Heart left ventricle (tissue), 16 donors: ENCODE results near the gene PPA2. TPM values are rescaled to one million over a fixed set of nuclear protein-coding genes. Genes with fewer than 3 reads are reported as not detected.

ENCODE experiments used
- ATAC-seq, 4 donors: fragments of 200-7000 bp; cut with Tn5 transposase; one replicate each; pipeline ENCODE4 v1.9.1; 2020 to 2022; ENCODE audit warnings: moderate library complexity in 4 of 4, mild to moderate bottlenecking in 3 of 4, moderate number of reproducible peaks in 1 of 4
- DNase-seq, 5 donors: peaks; one replicate each; pipeline ENCODE4 v3.0.0-alpha.2; 2020
- H3K27ac ChIP-seq, 12 donors: fragments of 200-600 bp; sonication (generic) in 4 of 12; one replicate each; pipeline versions ENCODE4 v1.5.0 to v1.8.0; 2016 to 2022; ENCODE audit warnings: mild to moderate bottlenecking in 2 of 12
- H3K27me3 ChIP-seq, 9 donors: fragments of 200-600 bp; sonication (generic) in 2 of 9; one replicate each; pipeline versions ENCODE4 v1.5.1 to v1.8.0; 2016 to 2022; ENCODE audit warnings: mild to moderate bottlenecking in 3 of 9
- H3K36me3 ChIP-seq, 9 donors: fragments of 200-600 bp; sonication (generic) in 2 of 9; one replicate each; pipeline versions ENCODE4 v1.5.0 to v1.8.0; 2018 to 2022; ENCODE audit warnings: mild to moderate bottlenecking in 2 of 9
- H3K4me1 ChIP-seq, 12 donors: fragments of 200-600 bp; sonication (generic) in 4 of 12; one replicate each; pipeline versions ENCODE4 v1.5.0 to v1.8.0; 2016 to 2022; ENCODE audit warnings: mild to moderate bottlenecking in 3 of 12
- H3K4me3 ChIP-seq, 12 donors: fragments of 200-600 bp; sonication (generic) in 4 of 12; one replicate each; pipeline versions ENCODE4 v1.5.0 to v1.8.0; 2017 to 2022; ENCODE audit warnings: mild to moderate bottlenecking in 9 of 12, moderate library complexity in 4 of 12
- H3K9me3 ChIP-seq, 12 donors: fragments of 200-600 bp; sonication (generic) in 4 of 12; one replicate each; pipeline versions ENCODE4 v1.5.0 to v1.8.0; 2016 to 2022; ENCODE audit warnings: mild to moderate bottlenecking in 1 of 12
- POLR2A ChIP-seq, 2 donors: fragments of 450-650 bp; IDR thresholded peaks; one replicate each; pipeline ENCODE4 v1.6.1; 2017; ENCODE audit warnings: antibody characterized with exemption in 2 of 2, mild to moderate bottlenecking in 2 of 2, moderate library complexity in 2 of 2
- WGBS, 4 donors: extraction: QIAGEN DNeasy Blood & Tissue Kit in 2 of 4; methylation state at CpG; one replicate each; pipeline versions ENCODE4 v1.1.5 to v1.1.7; 2013 to 2018; 5-methylcytosine and 5-hydroxymethylcytosine counted together
- intact Hi-C, 10 donors: fragments of 100-400 bp; cut with DNase I; formaldehyde crosslinking; loops; one replicate each; pipeline versions ENCODE4 v1.11.1 to v1.14.2; 2022
- polyA plus RNA-seq, 2 donors: library from polyadenylated mRNA; stranded (reverse); fragments of 200-250 nt; gene quantifications; one replicate each; pipeline ENCODE4 v1.2.3, GENCODE V29; 2013
- total RNA-seq, 9 donors: library from RNA; depleted of rRNA in 2 of 9; stranded (reverse); fragments of >200 nt in 2 of 9; fragmentation: NEBNext Ultra II Directional in 3 of 9; extraction: Animal tissue kit (Norgen Biotek cat#: 25700) in 3 of 9; gene quantifications; one replicate each; pipeline versions ENCODE4 v1.1.0 to v1.2.4, GENCODE V29; 2016 to 2023
- TF ChIP-seq, protein P1 (sequence below), 12 donors: fragments of 200-600 bp; sonication (generic) in 4 of 12; IDR thresholded peaks; one replicate each; pipeline versions ENCODE4 v1.5.0 to v1.8.0; 2018 to 2022; ENCODE audit warnings: antibody characterized with exemption in 12 of 12, mild to moderate bottlenecking in 5 of 12
- donor health status: ischemic (EF 13 %, LVEDD 7.1; RV severe dilation, severe dysfunction).
- donor health status: healthy with polysubstance abuse.
- donor health status: DM: no; HTN: yes; CAD: no.
- donor health status: DM: no; HTN: no; CAD: no.
- donor health status: ischemic (EF 25% LVEDD 6.9; RV normal size, moderate dysfunction).
- donor health status: ischemic (EF 25% LVEDD 5.7; RV mildly dilated, moderate dysfunction).
- donor health status: healthy.
- donor health status: DM: yes; HTN: yes; CAD: no.
- donor health status: ischemic (EF 35%, LVEDD 5.7; RV mildly dilated, moderate dysfunction).
- donor health status: nonischemic (EF 11% LVEDD 7.7; RV severe dilation, severe dysfunction).
- donor health status: DM: yes; HTN: yes; CAD: no.
- donor health status: PGD.
- donor health status: ischemic (EF 29% LVEDD 5.4; RV normal size, mild dysfunction).
- donor health status: nonischemic (EF 23%, LVEDD 6.1; RV moderate dilation, normal function).

Gene PPA2
- total and polyA plus RNA-seq, 11 donors = 64.1 to 178 (median 87.6) TPM

DNA sequence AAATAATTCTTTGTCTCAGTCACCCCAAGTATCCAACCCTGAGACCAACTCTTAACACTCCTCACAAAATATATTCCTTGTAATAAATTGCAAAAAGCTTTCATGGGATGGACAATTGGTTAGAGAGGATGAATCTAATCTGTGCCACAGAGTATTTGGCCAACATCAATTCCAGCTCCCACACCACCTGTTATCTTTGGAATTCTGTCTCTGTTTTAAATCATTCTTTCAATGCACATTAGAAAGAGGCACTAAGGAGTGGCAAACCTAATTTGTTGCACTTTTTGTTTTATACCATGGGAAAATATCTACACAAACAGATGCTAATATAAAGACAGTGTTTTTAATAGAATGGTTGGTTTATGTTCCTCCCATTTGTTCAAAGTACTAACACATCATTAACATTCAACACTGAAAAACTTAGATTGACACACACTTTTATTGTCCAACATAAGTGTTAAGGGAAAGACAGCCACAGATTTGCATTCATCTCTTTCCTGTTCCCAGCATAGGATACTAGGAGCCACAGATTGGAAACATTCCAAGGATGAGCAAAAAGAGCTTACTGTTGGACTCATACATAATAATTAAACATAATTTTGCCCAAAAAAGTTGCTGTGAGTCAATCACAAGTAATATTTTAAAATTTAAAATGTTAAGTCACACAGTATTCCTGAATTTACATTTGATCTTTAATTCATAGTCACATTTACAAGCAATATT is 116.4 kb downstream of the PPA2 start:
- Histone ChIP-seq H3K36me3 (peaks cover 0 to 8% (median 0%) of the 10 kb centered on the region in 9 donors), H3K4me1 (peaks cover 0 to 12% (median 0%) of the 10 kb centered on the region in 12 donors), H3K27ac (no peak overlapping the region), H3K27me3 (no peaks in the 10 kb centered on the region), H3K4me3 (no peak overlapping the region), H3K9me3 (no peaks in the 10 kb centered on the region)
- intact Hi-C loops = loop anchor here in 1 of 10 donors (10.0 kb wide), 1 partner anchor 213 kb away; the partner anchor contains the start of gene TET2
- no peak for TF ChIP-seq POLR2A (IDR thresholded peaks at IDR 0.05)
- TF ChIP-seq, protein P1, sequence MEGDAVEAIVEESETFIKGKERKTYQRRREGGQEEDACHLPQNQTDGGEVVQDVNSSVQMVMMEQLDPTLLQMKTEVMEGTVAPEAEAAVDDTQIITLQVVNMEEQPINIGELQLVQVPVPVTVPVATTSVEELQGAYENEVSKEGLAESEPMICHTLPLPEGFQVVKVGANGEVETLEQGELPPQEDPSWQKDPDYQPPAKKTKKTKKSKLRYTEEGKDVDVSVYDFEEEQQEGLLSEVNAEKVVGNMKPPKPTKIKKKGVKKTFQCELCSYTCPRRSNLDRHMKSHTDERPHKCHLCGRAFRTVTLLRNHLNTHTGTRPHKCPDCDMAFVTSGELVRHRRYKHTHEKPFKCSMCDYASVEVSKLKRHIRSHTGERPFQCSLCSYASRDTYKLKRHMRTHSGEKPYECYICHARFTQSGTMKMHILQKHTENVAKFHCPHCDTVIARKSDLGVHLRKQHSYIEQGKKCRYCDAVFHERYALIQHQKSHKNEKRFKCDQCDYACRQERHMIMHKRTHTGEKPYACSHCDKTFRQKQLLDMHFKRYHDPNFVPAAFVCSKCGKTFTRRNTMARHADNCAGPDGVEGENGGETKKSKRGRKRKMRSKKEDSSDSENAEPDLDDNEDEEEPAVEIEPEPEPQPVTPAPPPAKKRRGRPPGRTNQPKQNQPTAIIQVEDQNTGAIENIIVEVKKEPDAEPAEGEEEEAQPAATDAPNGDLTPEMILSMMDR (IDR thresholded peaks at IDR 0.05) = no peak
- no peak for DNase-seq
- no peak for ATAC-seq

DNA sequence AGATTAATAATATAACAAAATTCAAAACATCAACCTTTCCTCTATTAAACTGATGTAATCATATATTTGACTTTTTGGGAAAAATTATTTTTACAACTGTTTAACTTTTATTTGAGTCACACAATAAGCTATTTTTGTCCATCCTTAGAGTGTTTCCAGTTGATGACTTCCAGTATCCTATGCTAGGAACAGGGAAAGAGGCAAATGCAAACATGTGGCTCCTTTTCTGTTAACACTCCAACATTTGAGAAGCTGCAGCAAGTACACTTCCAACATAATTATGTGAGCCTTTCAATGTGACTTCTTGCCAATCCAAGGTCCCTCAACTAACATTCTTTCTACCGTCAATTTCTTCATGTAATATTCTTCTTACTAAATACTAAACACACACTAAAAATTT is 117.7 kb downstream of the PPA2 start:
- no peak for DNase-seq
- no peak overlapping the region for H3K4me3 ChIP-seq
- no peak for TF ChIP-seq POLR2A (IDR thresholded peaks at IDR 0.05)
- TF ChIP-seq, protein P1 (IDR thresholded peaks at IDR 0.05) = no peak
- H3K27me3 ChIP-seq = no peaks in the 10 kb centered on the region
- intact Hi-C loops = loop anchor here in 1 of 10 donors (10.0 kb wide), 1 partner anchor 211 kb away; the partner anchor contains the start of gene TET2
- H3K9me3 ChIP-seq = no peaks in the 10 kb centered on the region
- 45 to 62% (median 56%) methylated on average over 1 of the region's 1 CpG for WGBS, 4 donors
- H3K27ac ChIP-seq = no peak overlapping the region
- peaks cover 0 to 8% (median 0%) of the 10 kb centered on the region in 9 donors for H3K36me3 ChIP-seq
- H3K4me1 ChIP-seq = peaks cover 0 to 13% (median 0%) of the 10 kb centered on the region in 12 donors
- no peak for ATAC-seq

DNA sequence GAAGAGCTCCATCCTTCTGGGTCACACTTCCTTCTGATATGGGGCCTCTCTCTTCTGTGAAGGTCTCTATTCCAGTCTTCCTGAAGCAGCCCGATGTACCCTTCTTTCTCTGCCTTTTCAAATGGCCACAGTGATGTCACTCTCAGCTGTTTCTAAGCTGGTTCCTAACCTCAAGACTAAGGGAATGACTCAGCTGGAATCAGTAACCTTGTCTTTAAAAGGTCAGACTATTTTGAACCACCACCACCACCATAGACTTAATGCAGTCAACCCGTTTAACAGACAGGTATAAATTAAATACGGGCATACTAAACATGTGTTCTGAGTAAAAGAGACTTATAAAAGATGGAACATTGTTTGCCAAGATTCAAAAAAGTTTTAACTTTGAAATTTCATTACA is 121.0 kb downstream of the PPA2 start:
- H3K4me3 ChIP-seq = no peak overlapping the region
- H3K9me3 ChIP-seq = no peaks in the 10 kb centered on the region
- DNase-seq (no peak), ATAC-seq (peak in 1 of 4 donors; percentile 36)
- TF ChIP-seq, protein P1 (IDR thresholded peaks at IDR 0.05) = no peak
- no peak for TF ChIP-seq POLR2A (IDR thresholded peaks at IDR 0.05)
- intact Hi-C loops = loop anchor here in 1 of 10 donors (10.0 kb wide), 1 partner anchor 208 kb away; the partner anchor contains the start of gene TET2
- no peak overlapping the region for H3K27ac ChIP-seq
- WGBS, 4 donors = 87 to 95% (median 91%) methylated on average over 3 of the region's 3 CpGs
- peaks cover 0 to 16% (median 0%) of the 10 kb centered on the region in 12 donors for H3K4me1 ChIP-seq
- H3K36me3 ChIP-seq = no peaks in the 10 kb centered on the region
- no peaks in the 10 kb centered on the region for H3K27me3 ChIP-seq

DNA sequence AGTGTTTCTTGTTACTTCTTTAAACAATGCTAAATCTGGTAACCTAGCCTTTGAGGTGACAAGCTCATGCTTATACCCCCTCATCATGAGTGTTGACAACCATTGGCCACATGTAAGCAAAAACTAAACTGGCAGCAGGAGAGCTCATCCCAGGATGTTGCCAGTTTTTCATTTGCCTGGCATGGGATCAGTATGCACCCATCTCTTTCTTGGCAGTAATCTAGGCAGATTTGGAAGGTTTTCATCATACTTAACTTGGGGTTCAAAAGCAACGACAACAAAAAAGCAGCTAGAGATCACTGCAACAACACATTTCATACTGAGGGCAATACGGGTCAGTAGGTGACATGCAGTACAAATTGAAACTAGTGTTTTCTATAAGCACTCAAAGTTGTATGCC is 122.0 kb downstream of the PPA2 start:
- WGBS, 4 donors = 78 to 85% (median 78%) methylated on average over 2 of the region's 2 CpGs
- TF ChIP-seq POLR2A (IDR thresholded peaks at IDR 0.05) = no peak
- TF ChIP-seq, protein P1 (IDR thresholded peaks at IDR 0.05) = no peak
- DNase-seq (no peak), ATAC-seq (no peak)
- no peaks in the 10 kb centered on the region for H3K27me3 ChIP-seq
- H3K9me3 ChIP-seq = no peaks in the 10 kb centered on the region
- H3K4me3 ChIP-seq = no peak overlapping the region
- no peaks in the 10 kb centered on the region for H3K36me3 ChIP-seq
- no peak overlapping the region for H3K27ac ChIP-seq
- peaks cover 0 to 14% (median 0%) of the 10 kb centered on the region in 12 donors for H3K4me1 ChIP-seq
- intact Hi-C loops = loop anchor here in 1 of 10 donors (10.0 kb wide), 1 partner anchor 207 kb away; the partner anchor contains the start of gene TET2
